IMR-90 (cell line): ENCODE results near the gene BCHE. TPM values are rescaled to one million over a fixed set of nuclear protein-coding genes. Genes with fewer than 3 reads are reported as not detected.

Experiments
- ATAC-seq: fragments of 200-7000 bp; cut with Tn5 transposase; 2 replicates; pipeline ENCODE4 v1.9.1; 2020; ENCODE audit warnings: low read depth, mild to moderate bottlenecking, moderate library complexity
- BruUV-seq: library from RNA; stranded (reverse); fragments of 400-500 nt; replicated peaks from 2 replicates; lab custom pipeline; 2021; lab: Mats Ljungman, UMichigan
- CTCF ChIA-PET: fragments of 300-600 bp; formaldehyde crosslinking; extraction: SDS; loops from one replicate; lab custom pipeline; 2021; ENCODE audit warnings: antibody characterized with exemption; lab: Yijun Ruan, JAX
- POLR2A ChIA-PET: fragments of 300-600 bp; sonication (Branson Sonifier 250); formaldehyde crosslinking; loops from one replicate; lab custom pipeline; 2022; ENCODE audit warnings: antibody characterized with exemption; ENCODE audit not compliant: unreplicated experiment; lab: Charles Lee
- DNase-seq: peaks from one replicate; pipeline ENCODE4 v3.0.0; 2013
- H2AFZ ChIP-seq: replicated peaks from 2 replicates; pipeline ENCODE3; 2013; ENCODE audit warnings: low read length, mild to moderate bottlenecking; ENCODE audit not compliant: poor library complexity
- H2AK5ac ChIP-seq: 2 replicates; pipeline ENCODE4 v1.6.1; 2013; ENCODE audit warnings: low read depth, low read length, inconsistent platforms
- H2AK9ac ChIP-seq: replicated peaks from 2 replicates; pipeline ENCODE3; 2013; ENCODE audit warnings: mild to moderate bottlenecking, low read depth, low read length, moderate library complexity; ENCODE audit not compliant: poor library complexity
- H2BK120ac ChIP-seq: 2 replicates; pipeline ENCODE4 v1.6.1; 2013; ENCODE audit warnings: low read depth, low read length, inconsistent platforms
- H2BK15ac ChIP-seq: 3 replicates; pipeline ENCODE4 v1.6.1; 2013; ENCODE audit warnings: low read depth, low read length, inconsistent platforms
- H2BK20ac ChIP-seq: 2 replicates; pipeline ENCODE4 v1.6.1; 2013; ENCODE audit warnings: low read depth, mild to moderate bottlenecking, inconsistent platforms, low read length, moderate library complexity
- H2BK5ac ChIP-seq: 2 replicates; pipeline ENCODE4 v1.6.1; 2013; ENCODE audit warnings: mild to moderate bottlenecking, low read depth, low read length, inconsistent platforms; ENCODE audit not compliant: poor library complexity, severe bottlenecking
- H3K14ac ChIP-seq: replicated peaks from 2 replicates; pipeline ENCODE4 v1.6.1; 2013; ENCODE audit warnings: low read depth, low read length, inconsistent platforms
- H3K18ac ChIP-seq: 2 replicates; pipeline ENCODE4 v1.6.1; 2013; ENCODE audit warnings: low read depth, low read length, control low read depth
- H3K23ac ChIP-seq: 2 replicates; pipeline ENCODE4 v1.6.1; 2013; ENCODE audit warnings: low read depth, low read length, inconsistent platforms
- H3K27ac ChIP-seq: 2 replicates; pipeline ENCODE4 v1.5.1; 2013; ENCODE audit warnings: mild to moderate bottlenecking, control low read depth, low read length; ENCODE audit not compliant: insufficient read depth
- H3K27me3 ChIP-seq: 2 replicates; pipeline ENCODE4 v1.6.1; 2013; ENCODE audit warnings: low read length; ENCODE audit not compliant: control insufficient read depth, insufficient read depth
- H3K36me3 ChIP-seq: 2 replicates; pipeline ENCODE4 v1.6.1; 2013; ENCODE audit warnings: low read length, mixed read lengths; ENCODE audit not compliant: control insufficient read depth, insufficient read depth
- H3K4ac ChIP-seq: 2 replicates; pipeline ENCODE4 v1.6.1; 2013; ENCODE audit warnings: low read depth, low read length, inconsistent platforms
- H3K4me1 ChIP-seq: 2 replicates; pipeline ENCODE4 v1.6.1; 2013; ENCODE audit warnings: low read length, mixed read lengths; ENCODE audit not compliant: control insufficient read depth, insufficient read depth
- H3K4me2 ChIP-seq: 2 replicates; pipeline ENCODE4 v1.6.1; 2013; ENCODE audit warnings: low read depth, mild to moderate bottlenecking, control low read depth, low read length, moderate library complexity
- H3K4me3 ChIP-seq: 2 replicates; pipeline ENCODE4 v1.5.1; 2013; ENCODE audit warnings: low read depth, mild to moderate bottlenecking, control low read depth, low read length, moderate library complexity; ENCODE audit not compliant: insufficient read depth
- H3K56ac ChIP-seq: 2 replicates; pipeline ENCODE4 v1.6.1; 2013; ENCODE audit warnings: low read length, inconsistent platforms; ENCODE audit not compliant: insufficient read depth; ENCODE audit errors: extremely low read depth
- H3K79me1 ChIP-seq, 2 experiments: 2 replicates each; pipeline ENCODE4 v1.6.1; 2013; ENCODE audit warnings: low read length in 2 of 2, inconsistent platforms in 1 of 2, low read depth in 1 of 2
- H3K9ac ChIP-seq: 2 replicates; pipeline ENCODE4 v1.6.1; 2013; ENCODE audit warnings: low read depth, low read length, control low read depth
- H3K9me1 ChIP-seq: 2 replicates; pipeline ENCODE4 v1.6.1; 2013; ENCODE audit warnings: low read length, inconsistent platforms; ENCODE audit not compliant: insufficient read depth
- H3K9me3 ChIP-seq: 2 replicates; pipeline ENCODE4 v1.6.1; 2013; ENCODE audit warnings: low read length; ENCODE audit not compliant: control insufficient read depth, insufficient read depth
- H4K20me1 ChIP-seq: 2 replicates; pipeline ENCODE4 v1.6.1; 2013; ENCODE audit warnings: low read length, inconsistent platforms; ENCODE audit not compliant: insufficient read depth
- H4K5ac ChIP-seq: 2 replicates; pipeline ENCODE4 v1.6.1; 2013; ENCODE audit warnings: mild to moderate bottlenecking, low read depth, low read length, control low read depth
- H4K8ac ChIP-seq, 2 experiments: 2 replicates each; pipeline ENCODE4 v1.6.1; 2013; ENCODE audit warnings: low read depth in 2 of 2, low read length in 2 of 2, control low read depth in 1 of 2, inconsistent platforms in 1 of 2
- H4K91ac ChIP-seq: 2 replicates; pipeline ENCODE4 v1.6.1; 2013; ENCODE audit warnings: low read depth, low read length, inconsistent platforms; ENCODE audit not compliant: insufficient read depth
- BHLHE40 ChIP-seq: fragments of 150-350 bp; IDR thresholded peaks from 2 replicates; pipeline ENCODE4 v1.6.1; 2016; ENCODE audit warnings: mild to moderate bottlenecking, low read depth, low read length
- CEBPB ChIP-seq: IDR thresholded peaks from 2 replicates; pipeline ENCODE4 v1.6.1; 2012; ENCODE audit warnings: low read depth, low read length, improper control_type of control experiment
- CHD1 ChIP-seq: IDR thresholded peaks from 2 replicates; pipeline ENCODE4 v1.6.1; 2012; ENCODE audit warnings: low read depth, low read length, improper control_type of control experiment
- CTCF ChIP-seq: conservative IDR thresholded peaks from 2 replicates; pipeline ENCODE4 v1.5.1; 2012; ENCODE audit warnings: mild to moderate bottlenecking, low read depth, low read length, improper control_type of control experiment
- ELK1 ChIP-seq: fragments of 150-350 bp; IDR thresholded peaks from 2 replicates; pipeline ENCODE4 v1.6.1; 2016; ENCODE audit warnings: low read depth, mild to moderate bottlenecking, low read length, moderate library complexity, borderline replicate concordance
- MAFK ChIP-seq: IDR thresholded peaks from 2 replicates; pipeline ENCODE4 v1.6.1; 2012; ENCODE audit warnings: low read depth, low read length, improper control_type of control experiment
- MAZ ChIP-seq: IDR thresholded peaks from 2 replicates; pipeline ENCODE4 v1.6.1; 2012; ENCODE audit warnings: low read depth, mild to moderate bottlenecking, low read length, improper control_type of control experiment, moderate library complexity, borderline replicate concordance
- NFE2L2 ChIP-seq: fragments of 150-350 bp; IDR thresholded peaks from 2 replicates; pipeline ENCODE4 v1.6.1; 2016; ENCODE audit warnings: low read depth, mild to moderate bottlenecking, low read length
- POLR2A ChIP-seq: IDR thresholded peaks from 2 replicates; pipeline ENCODE4 v1.6.1; 2012; ENCODE audit warnings: mild to moderate bottlenecking, low read depth, low read length
- RAD21 ChIP-seq: IDR thresholded peaks from 2 replicates; pipeline ENCODE4 v1.6.1; 2012; ENCODE audit warnings: low read length, improper control_type of control experiment
- RCOR1 ChIP-seq: IDR thresholded peaks from 2 replicates; pipeline ENCODE4 v1.6.1; 2012; ENCODE audit warnings: mild to moderate bottlenecking, low read length, improper control_type of control experiment; ENCODE audit not compliant: insufficient replicate concordance
- RFX5 ChIP-seq: IDR thresholded peaks from 2 replicates; pipeline ENCODE4 v1.8.0; 2012; ENCODE audit warnings: low read depth, mild to moderate bottlenecking, low read length, moderate library complexity
- SMC3 ChIP-seq: fragments of 150-350 bp; IDR thresholded peaks from 2 replicates; pipeline ENCODE4 v1.6.1; 2016; ENCODE audit warnings: low read depth, mild to moderate bottlenecking, antibody characterized with exemption, low read length, moderate library complexity
- USF2 ChIP-seq: fragments of 150-350 bp; IDR thresholded peaks from 2 replicates; pipeline ENCODE4 v1.6.1; 2017; ENCODE audit warnings: mild to moderate bottlenecking, antibody characterized with exemption, low read length, low read depth
- WGBS, 2 experiments: methylation state at CpG; one replicate each; pipeline versions ENCODE4 v1.1.5 to v1.1.7; 2013; ENCODE audit warnings: missing lambda C conversion rate in 2 of 2; ENCODE audit not compliant: insufficient read length in 1 of 2; ENCODE audit errors: extremely low coverage in 2 of 2; 5-methylcytosine and 5-hydroxymethylcytosine counted together
- dilution Hi-C: fragments of 300-500 bp; cut with HindIII; formaldehyde crosslinking; loops from one replicate; pipeline ENCODE4 v1.14.3; 2018; ENCODE audit warnings: low sequenced_read_pairs; ENCODE audit not compliant: unreplicated experiment
- in situ Hi-C: fragments of 300-500 bp; cut with MboI; formaldehyde crosslinking; loops from 3 replicates; pipeline ENCODE4 v1.14.3; 2019; ENCODE audit warnings: low sequenced_read_pairs, inconsistent platforms, mixed read lengths
- intact Hi-C: fragments of 100-400 bp; cut with micrococcal nuclease; formaldehyde crosslinking; loops from 2 replicates; pipeline ENCODE4 v1.10.0; 2022
- polyA plus RNA-seq, 3 experiments: library from polyadenylated mRNA; depleted of rRNA; stranded (reverse); fragments of >200 nt; gene quantifications; 2 replicates each; pipeline ENCODE4 v1.2.3, GENCODE V29; 2012; ENCODE audit warnings: low replicate concordance in 1 of 3
- total RNA-seq: library from RNA; depleted of rRNA; stranded (reverse); fragments of >200 nt; gene quantifications from 2 replicates; pipeline ENCODE4 v1.2.3, GENCODE V29; 2012

Gene BCHE
- total and polyA plus RNA-seq, 2 of the 4 experiments (the other 2 are of a cell fraction) = 1.5 to 1.6 TPM

- H4K91ac ChIP-seq = no peak overlapping the region
- H3K4me3 ChIP-seq = no peak overlapping the region
- H3K4me1 ChIP-seq = no peaks in the 10 kb centered on the region
- POLR2A ChIA-PET = no interaction called here
- no peak overlapping the region for H2AK9ac ChIP-seq
- H3K4me2 ChIP-seq = no peak overlapping the region
- no peak for TF ChIP-seq MAFK
- TF ChIP-seq RCOR1 = no peak
- no peak for TF ChIP-seq RFX5
- no peak for TF ChIP-seq CHD1
- no peak for TF ChIP-seq RAD21
- TF ChIP-seq USF2 = no peak
- TF ChIP-seq CTCF = no peak
- TF ChIP-seq BHLHE40 = no peak
- TF ChIP-seq SMC3 = no peak
- no peak for TF ChIP-seq POLR2A
- no peak for TF ChIP-seq MAZ
- TF ChIP-seq ELK1 = no peak
- no peak for TF ChIP-seq NFE2L2
- no peak for TF ChIP-seq CEBPB
- WGBS, 2 experiments = no CpG with 5 or more reads among the region's 2 CpGs
- no peak overlapping the region for H4K5ac ChIP-seq
- no peaks in the 10 kb centered on the region for H4K20me1 ChIP-seq
- H3K14ac ChIP-seq = no peak overlapping the region
- in situ Hi-C loops (no loop called here), intact Hi-C loops (no loop called here), dilution Hi-C loops (no loop called here)
- CTCF ChIA-PET = no interaction called here
- no peak overlapping the region for H4K8ac ChIP-seq
- no peaks in the 10 kb centered on the region for H3K9me1 ChIP-seq
- H2BK15ac ChIP-seq = no peak overlapping the region
- no peak overlapping the region for H3K27ac ChIP-seq
- H2AK5ac ChIP-seq = no peak overlapping the region
- no peaks in the 10 kb centered on the region for H3K79me1 ChIP-seq
- ATAC-seq (no peak), DNase-seq (no peak)
- no peak overlapping the region for H2BK5ac ChIP-seq
- no peak overlapping the region for H3K9ac ChIP-seq
- no peak overlapping the region for H3K56ac ChIP-seq
- H2AFZ ChIP-seq = no peak overlapping the region
- no peak overlapping the region for H3K4ac ChIP-seq
- no peak overlapping the region for H2BK20ac ChIP-seq
- no TSS peak for BruUV-seq
- H3K9me3 ChIP-seq = no peaks in the 10 kb centered on the region; the same call in 1 of the 2 replicates
- H3K36me3 ChIP-seq = no peaks in the 10 kb centered on the region
- no peak overlapping the region for H3K23ac ChIP-seq
- no peak overlapping the region for H2BK120ac ChIP-seq
- H3K18ac ChIP-seq = no peak overlapping the region
- no peaks in the 10 kb centered on the region for H3K27me3 ChIP-seq
Observed at GRCh38 chr3:165835431-165835830, 1.8 kb downstream of the BCHE start.
